HG03520 (cell line): ENCODE measurements around the gene RFXAP.

ENCODE experiments used
- ATAC-seq: cut with Tn5 transposase; IDR thresholded peaks from one replicate; pipeline ENCODE4 v1.9.1; 2021; ENCODE audit warnings: mild to moderate bottlenecking, moderate library complexity; ENCODE audit not compliant: unreplicated experiment

The RFXAP gene

DNA sequence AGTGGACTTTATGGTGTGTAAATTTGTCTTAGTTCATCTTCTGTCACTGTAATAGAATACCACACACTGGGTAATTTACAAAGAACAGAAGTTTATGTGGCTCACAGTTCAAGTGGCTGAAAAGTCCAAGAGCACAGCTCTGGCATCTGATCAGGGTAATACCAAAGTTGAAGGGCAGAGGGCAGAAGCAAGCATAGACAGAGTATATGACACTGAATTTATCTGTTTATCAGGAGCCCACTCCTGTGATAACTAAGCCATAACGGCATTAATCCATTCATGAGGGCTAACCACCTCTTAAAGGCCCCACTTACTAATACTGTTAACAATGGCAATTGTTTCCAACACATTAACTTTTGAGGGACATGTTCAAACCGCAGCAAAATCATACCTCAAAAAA, 4.0 kb upstream of the RFXAP start:
- no peak for ATAC-seq

DNA sequence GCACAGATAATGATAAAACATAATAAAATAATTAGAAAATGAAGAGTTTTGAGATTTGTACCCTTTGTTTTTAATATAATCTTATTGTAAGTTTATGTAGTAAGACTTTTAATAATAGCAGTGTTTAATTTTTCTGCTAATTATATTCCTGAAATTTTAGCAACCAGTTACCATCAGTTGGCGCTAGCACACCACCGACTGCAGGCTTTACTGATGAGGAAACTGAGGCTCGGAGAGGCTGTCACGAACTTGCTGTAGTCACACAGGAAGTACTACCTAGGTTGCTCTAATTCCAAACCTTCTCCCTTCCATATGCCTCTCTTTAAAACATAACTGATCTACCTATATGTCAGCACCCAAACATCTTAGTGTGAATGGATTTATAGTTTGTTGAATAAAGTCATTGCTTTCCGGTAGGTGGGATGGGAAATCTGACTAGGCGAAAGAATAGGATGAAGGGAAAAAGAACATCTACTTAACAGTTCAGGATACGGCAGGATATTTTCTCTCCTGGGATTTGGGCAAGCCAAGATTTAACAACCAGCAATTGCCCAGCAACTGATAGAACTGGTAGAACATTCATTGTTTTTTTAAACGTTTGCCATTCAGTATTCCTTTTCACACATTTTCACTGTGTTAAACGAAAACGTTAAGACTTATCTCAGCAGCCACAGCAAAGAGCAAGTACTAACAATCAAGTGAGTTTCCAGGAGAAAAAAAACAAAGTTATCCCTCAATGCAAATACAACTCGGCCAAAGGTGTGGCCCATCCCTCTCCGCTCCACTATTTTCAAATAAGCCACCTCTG, 822 bp upstream of the RFXAP start:
- no peak for ATAC-seq

DNA sequence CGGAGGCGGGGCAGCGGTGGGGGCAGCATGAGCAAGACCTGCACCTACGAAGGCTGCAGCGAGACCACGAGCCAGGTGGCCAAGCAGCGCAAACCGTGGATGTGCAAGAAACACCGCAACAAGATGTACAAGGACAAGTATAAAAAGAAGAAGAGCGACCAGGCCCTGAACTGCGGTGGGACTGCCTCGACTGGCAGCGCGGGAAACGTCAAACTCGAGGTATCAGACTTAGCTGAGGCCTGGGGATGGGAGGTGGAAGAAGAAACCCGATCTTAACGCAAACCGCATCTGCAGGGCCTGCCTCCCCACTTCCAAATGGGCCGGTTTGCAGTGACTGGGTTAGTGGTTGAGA, 693 bp downstream of the RFXAP start:
- ATAC-seq: peak; percentile 7

DNA sequence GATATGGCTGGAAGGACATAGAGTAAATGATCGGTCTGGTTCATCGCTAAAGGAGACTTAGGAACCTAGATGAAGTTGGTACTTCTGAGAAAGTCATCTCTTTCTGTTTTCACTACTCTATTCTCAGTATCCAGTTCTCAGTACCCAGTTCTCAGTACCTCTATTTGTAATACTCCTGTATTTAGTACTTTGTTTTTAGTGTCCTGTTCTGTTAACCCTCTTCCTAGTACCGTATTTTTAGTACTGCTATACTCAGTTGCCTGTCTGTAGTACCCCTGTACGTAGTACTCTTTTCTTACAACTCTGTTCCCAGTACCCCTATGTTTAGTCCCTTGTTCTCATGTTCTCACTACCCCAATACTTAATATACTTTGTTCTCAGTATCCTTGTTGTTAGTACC, 1.2 kb downstream of the RFXAP start:
- ATAC-seq: peak; percentile 38

GRCh38 chr13:36822785-36823184, 3.8 kb downstream of the RFXAP start:
- no peak for ATAC-seq

DNA sequence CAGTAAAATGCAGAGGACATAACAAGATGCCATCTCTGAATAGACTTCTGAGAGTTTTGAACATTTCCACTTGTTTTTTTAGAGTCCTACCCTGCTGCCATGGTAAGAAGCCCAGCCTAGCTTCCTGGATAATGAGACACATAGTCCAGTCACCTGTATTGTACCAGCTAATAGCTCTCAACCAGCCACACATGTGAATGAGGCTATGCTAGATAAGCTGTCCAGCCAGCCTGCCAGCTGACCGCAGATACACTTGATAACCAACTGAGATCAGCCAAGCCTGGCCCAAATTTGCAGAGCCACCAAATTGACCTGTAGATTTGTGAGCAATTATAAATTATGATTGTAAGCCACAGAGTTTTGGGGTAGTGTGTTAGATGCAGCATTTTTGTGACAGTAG, 10.7 kb downstream of the RFXAP start:
- ATAC-seq: no peak

- no peak for ATAC-seq
Observed at GRCh38 chr13:36831291-36831690, 12.3 kb downstream of the RFXAP start.

GRCh38 chr13:36834299-36834698, 15.3 kb downstream of the RFXAP start:
- ATAC-seq: no peak

DNA sequence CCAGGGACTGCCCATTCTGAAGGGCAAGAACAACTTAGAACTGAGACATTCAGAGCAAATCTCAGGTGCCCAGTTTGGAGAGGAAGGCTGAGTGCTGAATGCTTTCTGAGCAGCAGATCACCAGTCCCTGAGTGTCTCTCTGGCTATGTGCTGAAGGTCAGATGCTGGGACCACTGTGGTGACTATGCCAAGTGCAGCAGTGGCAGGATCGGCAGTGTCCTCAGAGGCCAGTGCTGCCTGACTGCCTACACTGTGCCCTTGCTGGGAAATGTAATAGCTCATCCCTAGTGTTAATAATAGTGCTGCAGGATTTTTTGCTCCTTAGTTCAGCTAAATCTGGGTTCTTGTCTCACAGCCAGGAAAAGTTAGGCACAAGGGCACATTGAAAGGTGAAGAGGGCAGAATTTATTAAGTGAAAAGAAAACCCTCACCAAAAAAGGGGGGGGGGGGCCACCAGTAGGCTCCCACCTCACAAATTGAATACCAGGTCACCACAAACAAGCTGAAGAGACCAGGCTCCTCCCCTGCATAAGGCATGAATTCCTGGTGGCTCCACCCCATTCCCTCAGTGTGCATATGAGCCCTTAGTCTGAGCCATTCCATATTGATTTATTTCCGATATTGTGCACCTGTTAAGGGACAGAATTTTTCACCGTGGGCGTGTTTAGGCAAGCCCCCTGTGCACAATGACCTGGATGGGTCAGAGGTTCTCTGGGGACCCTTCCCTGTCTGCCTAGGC, 18.5 kb downstream of the RFXAP start:
- ATAC-seq: no peak

DNA sequence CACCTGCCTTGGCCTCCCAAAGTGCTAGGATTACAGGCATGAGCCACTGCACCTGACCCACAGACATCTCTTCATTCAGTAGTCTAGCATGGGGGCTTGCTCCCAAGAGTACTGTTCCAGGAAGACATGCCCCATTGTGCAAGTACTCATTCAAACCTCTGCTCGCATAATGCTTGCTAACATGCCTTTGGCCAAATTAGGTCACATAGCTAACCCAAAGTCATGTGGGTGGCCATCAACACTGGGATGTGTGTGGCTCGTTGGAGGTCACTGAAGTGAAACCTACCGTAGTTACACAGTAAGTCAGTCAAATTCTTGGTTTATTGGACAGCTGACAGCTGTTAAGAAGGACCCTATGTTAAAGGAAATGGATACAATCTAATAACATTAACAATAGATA, 20.3 kb downstream of the RFXAP start:
- ATAC-seq: no peak

DNA sequence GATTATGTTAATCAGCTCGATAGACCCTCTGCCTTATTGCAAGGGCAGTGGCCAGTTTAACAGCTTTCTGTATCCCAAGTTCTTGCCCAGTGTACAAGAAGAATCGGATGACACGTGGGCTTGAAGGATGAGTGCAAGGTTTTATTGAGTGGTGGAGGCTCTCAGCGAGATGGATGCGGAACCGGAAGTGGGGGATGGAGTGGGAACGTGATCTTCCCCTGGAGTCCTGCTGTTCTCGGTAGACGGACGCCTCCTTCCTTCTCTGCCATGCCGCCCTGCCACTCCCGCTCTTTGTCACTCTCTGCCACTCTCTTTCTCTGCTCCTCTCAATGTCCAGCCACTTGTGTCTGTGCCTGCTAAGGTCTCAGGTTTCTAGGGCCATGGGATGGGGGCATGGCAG, 21.0 kb downstream of the RFXAP start:
- no peak for ATAC-seq

DNA sequence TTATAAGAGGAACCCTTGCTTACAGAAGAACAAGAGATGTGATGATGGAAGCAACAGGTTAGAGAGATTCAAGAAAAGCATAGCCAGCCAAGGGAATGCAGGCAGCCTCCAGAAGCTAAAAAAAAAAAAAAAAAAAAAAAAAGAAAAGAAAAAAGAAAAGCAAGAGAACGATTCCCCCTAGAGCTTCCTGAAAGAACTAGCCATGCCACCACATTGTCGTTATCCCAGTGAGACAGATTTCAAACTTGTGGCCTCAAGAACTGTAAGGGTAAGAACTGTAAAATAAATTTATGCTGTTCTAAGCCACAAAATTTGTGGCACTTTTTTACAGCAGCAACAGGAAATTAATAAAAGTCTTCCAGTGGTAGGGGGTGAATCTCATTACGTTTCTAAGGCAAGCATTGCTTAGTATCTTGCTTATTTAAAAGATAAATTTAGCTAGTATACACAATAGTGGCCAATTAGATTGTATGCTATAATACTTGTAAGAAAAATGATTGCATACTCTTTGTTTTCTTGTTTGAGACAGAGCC, 21.8 kb downstream of the RFXAP start:
- ATAC-seq: no peak

GRCh38 chr13:36841391-36841790, 22.4 kb downstream of the RFXAP start:
- ATAC-seq: no peak

- no peak for ATAC-seq
Observed at GRCh38 chr13:36847606-36848005, 28.6 kb downstream of the RFXAP start.

DNA sequence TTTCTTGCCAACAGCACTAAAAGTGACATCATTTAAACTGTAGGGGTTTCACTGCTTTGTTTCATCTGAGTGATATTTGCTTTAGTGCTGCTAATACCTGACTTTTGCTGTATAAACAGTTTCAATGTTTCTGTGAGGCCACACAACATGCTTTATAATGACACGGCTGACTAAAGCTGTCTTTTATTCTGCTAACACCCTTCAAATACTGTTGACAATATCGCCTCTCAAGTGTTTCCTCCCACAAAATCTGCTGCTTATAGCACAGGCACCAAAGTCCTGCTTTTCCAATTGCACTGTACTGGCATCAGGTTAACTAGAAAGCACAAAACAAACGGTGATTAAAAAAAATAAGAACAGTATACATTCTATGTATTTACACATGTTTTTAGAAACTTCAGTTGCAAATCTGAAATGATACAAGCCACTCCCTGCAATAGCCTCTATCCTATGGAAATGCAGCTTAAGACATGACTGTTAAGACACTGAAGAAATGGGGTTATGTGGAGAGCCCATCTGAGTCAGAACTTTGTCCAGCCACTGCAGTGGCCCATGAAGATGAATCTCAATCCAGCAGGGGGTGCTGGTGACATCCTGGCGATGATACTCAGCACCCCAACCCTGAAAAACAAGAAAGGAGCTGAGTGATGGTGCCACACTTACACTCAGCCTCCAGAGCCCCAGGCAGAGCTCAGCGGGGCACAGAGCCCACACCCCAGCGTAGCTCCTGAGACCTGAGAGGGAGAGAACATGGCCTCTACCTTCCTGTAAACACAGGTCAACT, 29.4 kb downstream of the RFXAP start:
- ATAC-seq: no peak

GRCh38 chr13:36850790-36851438, 31.9 kb downstream of the RFXAP start:
- ATAC-seq: no peak

DNA sequence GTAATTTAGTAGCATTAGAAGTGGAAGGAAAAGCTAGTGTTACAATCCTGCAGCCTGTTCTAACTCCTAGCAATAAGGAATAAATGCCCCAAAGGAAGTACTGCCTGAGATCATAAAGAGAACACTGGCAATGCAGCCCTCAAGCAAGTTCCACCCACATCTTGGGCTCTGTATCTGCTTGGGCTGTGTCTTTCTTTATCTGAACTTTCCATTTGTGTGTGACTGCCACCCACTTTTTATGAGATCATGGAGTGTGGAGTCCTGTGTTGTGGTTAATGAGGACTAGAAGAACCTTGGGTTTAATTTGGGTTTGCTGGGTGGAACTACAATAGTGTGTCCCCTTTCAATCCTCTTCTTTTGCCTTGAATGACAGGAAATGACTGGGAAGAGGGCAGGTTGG, 38.2 kb downstream of the RFXAP start:
- no peak for ATAC-seq

DNA sequence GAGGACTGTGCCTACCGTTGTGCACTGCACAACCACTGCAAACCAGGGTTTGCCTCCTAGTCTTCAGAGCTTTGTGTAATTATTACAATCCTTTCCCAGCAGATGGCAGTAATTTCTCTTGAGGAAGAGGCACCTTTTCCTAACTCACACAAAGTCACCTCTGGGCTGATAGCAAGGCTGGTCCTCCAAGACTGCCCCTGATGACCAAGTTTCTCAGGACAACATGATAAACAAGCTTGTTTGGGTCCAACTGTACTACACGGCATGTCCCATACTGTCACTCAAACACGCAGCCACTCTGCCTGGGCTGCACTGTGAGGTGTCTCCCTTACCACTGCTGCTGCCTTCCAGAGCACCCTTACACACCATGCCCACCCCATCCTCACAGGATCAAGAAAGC, 39.3 kb downstream of the RFXAP start:
- ATAC-seq: no peak

GRCh38 chr13:36859259-36859658, 40.2 kb downstream of the RFXAP start:
- no peak for ATAC-seq

DNA sequence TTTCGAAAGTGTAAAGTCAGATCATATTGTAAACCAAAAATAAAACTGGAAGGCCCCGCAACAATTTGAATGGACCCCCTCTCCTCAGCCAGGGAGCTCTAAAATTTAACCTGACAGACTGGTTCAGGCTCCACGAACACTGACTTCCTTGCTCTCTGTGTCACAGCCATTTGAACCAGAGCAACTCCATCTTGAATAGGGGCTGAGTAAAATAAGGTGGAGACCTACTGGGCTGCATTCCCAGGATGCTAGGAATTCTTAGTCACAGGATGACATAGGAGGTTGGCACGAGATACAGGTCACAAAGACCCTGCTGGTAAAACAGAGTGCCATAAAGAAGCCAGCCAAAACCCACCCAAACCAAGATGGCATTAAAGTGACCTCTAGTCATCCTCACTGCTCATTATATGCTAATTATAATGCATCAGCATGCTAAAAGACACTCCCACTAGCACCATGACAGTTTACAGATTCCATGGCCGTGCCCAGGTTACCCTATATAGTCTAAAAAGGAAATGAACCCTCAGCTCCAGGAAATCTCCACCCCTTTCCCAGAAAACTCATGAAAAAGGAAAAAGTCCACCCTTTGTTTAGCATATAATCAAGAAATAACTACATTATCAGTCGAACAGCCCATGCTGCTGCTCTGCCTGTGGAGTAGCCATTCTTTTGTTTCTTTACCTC, 43.1 kb downstream of the RFXAP start:
- ATAC-seq: no peak
